ENCODE data around the gene VIPR2.

The VIPR2 gene

GRCh38 chr7:159062569-159062968 lies 82.1 kb downstream of the VIPR2 start:
- Histone ChIP-seq H3K9ac (ENCODE audit: low read depth, low read length) (no peak overlapping the region), H3K27ac (ENCODE audit: low read depth, low read length) (no peak overlapping the region), H3K27me3 (ENCODE audit: insufficient read depth, low read length) (no peaks in the 10 kb centered on the region), H3K4me3 (ENCODE audit: low read length) (no peak overlapping the region), H3K9me3 (ENCODE audit: insufficient read depth, low read depth, low read length) (peaks cover 46% of the 10 kb centered on the region), H3K4me1 (ENCODE audit: insufficient read depth, low read length) (no peaks in the 10 kb centered on the region), H3K36me3 (ENCODE audit: insufficient read depth, low read length) (no peaks in the 10 kb centered on the region)
- WGBS: 87% methylated on average over 8 of the region's 8 CpGs

GRCh38 chr7:159061674-159062212 lies 82.9 kb downstream of the VIPR2 start:
- H3K9ac ChIP-seq (ENCODE audit: low read depth, low read length): no peak overlapping the region
- 91% methylated on average over 44 of the region's 44 CpGs for WGBS
- no peaks in the 10 kb centered on the region for H3K27me3 ChIP-seq (ENCODE audit: insufficient read depth, low read length)
- H3K27ac ChIP-seq (ENCODE audit: low read depth, low read length): no peak overlapping the region
- H3K9me3 ChIP-seq (ENCODE audit: insufficient read depth, low read depth, low read length): peaks cover 42% of the 10 kb centered on the region
- H3K36me3 ChIP-seq (ENCODE audit: insufficient read depth, low read length): no peaks in the 10 kb centered on the region
- H3K4me1 ChIP-seq (ENCODE audit: insufficient read depth, low read length): no peaks in the 10 kb centered on the region
- H3K4me3 ChIP-seq (ENCODE audit: low read length): no peak overlapping the region

GRCh38 chr7:159061209-159061608 lies 83.5 kb downstream of the VIPR2 start:
- 96% methylated on average over 3 of the region's 4 CpGs for WGBS
- Histone ChIP-seq H3K27me3 (ENCODE audit: insufficient read depth, low read length) (no peaks in the 10 kb centered on the region), H3K9ac (ENCODE audit: low read depth, low read length) (no peak overlapping the region), H3K36me3 (ENCODE audit: insufficient read depth, low read length) (no peaks in the 10 kb centered on the region), H3K9me3 (ENCODE audit: insufficient read depth, low read depth, low read length) (peaks cover 40% of the 10 kb centered on the region), H3K4me1 (ENCODE audit: insufficient read depth, low read length) (no peaks in the 10 kb centered on the region), H3K4me3 (ENCODE audit: low read length) (no peak overlapping the region), H3K27ac (ENCODE audit: low read depth, low read length) (no peak overlapping the region)

DNA sequence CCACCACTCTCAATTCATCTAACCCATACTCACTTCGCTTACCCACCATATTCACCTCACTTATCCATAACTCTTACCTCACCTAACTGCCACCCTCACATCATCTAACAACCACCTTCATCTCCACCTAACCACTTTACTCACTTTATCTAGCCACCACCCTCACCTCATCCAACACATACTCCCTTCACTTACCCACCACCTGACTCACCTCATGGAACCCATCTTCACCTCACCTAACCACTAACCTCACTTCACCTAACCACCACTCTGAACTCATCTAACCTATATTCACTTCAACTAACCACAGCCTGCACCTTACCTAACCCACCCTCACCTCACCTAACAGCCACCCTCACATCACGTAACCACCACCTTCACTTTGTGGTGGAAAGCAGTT lies 84.2 kb downstream of the VIPR2 start:
- Histone ChIP-seq H3K9ac (ENCODE audit: low read depth, low read length) (no peak overlapping the region), H3K4me1 (ENCODE audit: insufficient read depth, low read length) (no peaks in the 10 kb centered on the region), H3K9me3 (ENCODE audit: insufficient read depth, low read depth, low read length) (peaks cover 42% of the 10 kb centered on the region), H3K27me3 (ENCODE audit: insufficient read depth, low read length) (no peaks in the 10 kb centered on the region), H3K27ac (ENCODE audit: low read depth, low read length) (no peak overlapping the region), H3K4me3 (ENCODE audit: low read length) (no peak overlapping the region), H3K36me3 (ENCODE audit: insufficient read depth, low read length) (no peaks in the 10 kb centered on the region)
- 92% methylated on average over 2 of the region's 2 CpGs for WGBS

DNA sequence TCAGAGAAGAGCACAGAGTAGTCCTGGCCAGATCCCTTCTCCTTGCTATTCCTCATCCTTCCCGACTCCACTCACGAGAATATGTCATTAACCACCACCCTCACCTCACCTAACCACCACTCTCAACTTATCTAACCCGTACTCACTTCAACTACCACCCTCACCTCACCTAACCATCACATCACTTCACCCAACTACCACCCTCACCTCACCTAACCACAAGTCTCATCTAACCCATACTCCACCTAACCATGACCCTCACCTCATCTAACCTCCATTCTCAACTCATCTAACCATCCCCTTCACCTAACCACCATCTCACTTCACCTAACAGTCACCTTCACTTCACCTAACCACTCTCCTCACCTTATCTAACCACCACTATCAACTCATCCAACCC lies 85.0 kb downstream of the VIPR2 start:
- H3K36me3 ChIP-seq (ENCODE audit: insufficient read depth, low read length): no peaks in the 10 kb centered on the region
- no peaks in the 10 kb centered on the region for H3K27me3 ChIP-seq (ENCODE audit: insufficient read depth, low read length)

DNA sequence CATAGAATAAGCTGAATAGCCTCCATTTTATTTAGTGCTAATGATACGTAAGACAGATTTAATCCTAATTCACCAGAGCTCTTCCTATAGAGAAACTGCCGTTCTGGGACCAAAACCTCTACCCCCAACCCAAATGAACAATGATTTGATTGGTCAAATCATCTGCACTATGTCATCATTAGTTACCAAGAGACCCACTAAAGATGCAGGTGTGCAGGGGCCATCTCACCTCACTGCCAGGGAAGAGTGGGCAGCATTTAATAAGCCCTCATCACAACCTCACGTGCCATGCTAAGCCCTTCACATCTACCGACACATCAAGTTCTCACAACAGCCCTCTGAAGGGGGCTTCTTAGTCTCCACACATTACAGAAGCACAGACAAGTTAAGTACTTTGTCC lies 87.0 kb downstream of the VIPR2 start:
- Histone ChIP-seq H3K4me1 (ENCODE audit: insufficient read depth, low read length) (no peaks in the 10 kb centered on the region), H3K9ac (ENCODE audit: low read depth, low read length) (no peak overlapping the region), H3K27me3 (ENCODE audit: insufficient read depth, low read length) (no peaks in the 10 kb centered on the region), H3K27ac (ENCODE audit: low read depth, low read length) (no peak overlapping the region), H3K9me3 (ENCODE audit: insufficient read depth, low read depth, low read length) (peaks cover 44% of the 10 kb centered on the region), H3K36me3 (ENCODE audit: insufficient read depth, low read length) (no peaks in the 10 kb centered on the region), H3K4me3 (ENCODE audit: low read length) (no peak overlapping the region)
- 87% methylated on average over 4 of the region's 4 CpGs for WGBS

More for the DNA sequence above, 85.0 kb downstream of the VIPR2 start:
- H3K27ac ChIP-seq (ENCODE audit: low read depth, low read length): no peak overlapping the region
- WGBS: 81% methylated on average over 2 of the region's 3 CpGs
- no peak overlapping the region for H3K4me3 ChIP-seq (ENCODE audit: low read length)
- no peak overlapping the region for H3K9ac ChIP-seq (ENCODE audit: low read depth, low read length)
- no peaks in the 10 kb centered on the region for H3K4me1 ChIP-seq (ENCODE audit: insufficient read depth, low read length)
- peaks cover 48% of the 10 kb centered on the region for H3K9me3 ChIP-seq (ENCODE audit: insufficient read depth, low read depth, low read length)

- no peaks in the 10 kb centered on the region for H3K4me1 ChIP-seq (ENCODE audit: insufficient read depth, low read length)
- H3K9ac ChIP-seq (ENCODE audit: low read depth, low read length): no peak overlapping the region
- peaks cover 46% of the 10 kb centered on the region for H3K9me3 ChIP-seq (ENCODE audit: insufficient read depth, low read depth, low read length)
- H3K36me3 ChIP-seq (ENCODE audit: insufficient read depth, low read length): no peaks in the 10 kb centered on the region
- H3K4me3 ChIP-seq (ENCODE audit: low read length): no peak overlapping the region
- H3K27me3 ChIP-seq (ENCODE audit: insufficient read depth, low read length): no peaks in the 10 kb centered on the region
- no peak overlapping the region for H3K27ac ChIP-seq (ENCODE audit: low read depth, low read length)
- 79% methylated on average over 5 of the region's 5 CpGs for WGBS
Measured at GRCh38 chr7:159056737-159057136, 87.9 kb downstream of the VIPR2 start.

DNA sequence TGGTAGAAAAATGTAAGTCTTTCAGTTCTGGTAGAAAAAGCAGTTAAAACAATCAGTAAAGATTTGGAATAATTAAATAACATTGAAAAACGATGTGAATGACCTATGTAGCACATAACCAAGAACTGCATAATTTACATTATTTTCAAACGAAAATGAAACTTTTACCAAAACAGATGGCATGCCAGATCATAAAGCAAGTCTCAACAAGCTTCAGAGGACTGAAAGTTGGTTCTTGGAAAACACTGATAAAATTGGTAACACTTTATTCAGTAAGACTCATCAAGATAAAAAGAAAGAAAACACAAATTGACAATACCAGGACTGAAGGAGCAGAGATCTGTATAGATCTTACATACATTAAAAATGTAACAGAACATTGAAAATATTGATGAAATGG lies 92.8 kb downstream of the VIPR2 start:
- H3K36me3 ChIP-seq (ENCODE audit: insufficient read depth, low read length): no peaks in the 10 kb centered on the region
- H3K9ac ChIP-seq (ENCODE audit: low read depth, low read length): no peak overlapping the region
- no peak overlapping the region for H3K27ac ChIP-seq (ENCODE audit: low read depth, low read length)
- WGBS: 55% methylated on average over 2 of the region's 2 CpGs
- H3K4me3 ChIP-seq (ENCODE audit: low read length): no peak overlapping the region
- peaks cover 51% of the 10 kb centered on the region for H3K9me3 ChIP-seq (ENCODE audit: insufficient read depth, low read depth, low read length)
- H3K4me1 ChIP-seq (ENCODE audit: insufficient read depth, low read length): no peaks in the 10 kb centered on the region
- H3K27me3 ChIP-seq (ENCODE audit: insufficient read depth, low read length): no peaks in the 10 kb centered on the region

- Histone ChIP-seq H3K4me1 (ENCODE audit: insufficient read depth, low read length) (no peaks in the 10 kb centered on the region), H3K27ac (ENCODE audit: low read depth, low read length) (no peak overlapping the region), H3K4me3 (ENCODE audit: low read length) (no peak overlapping the region), H3K9me3 (ENCODE audit: insufficient read depth, low read depth, low read length) (peaks cover 47% of the 10 kb centered on the region), H3K36me3 (ENCODE audit: insufficient read depth, low read length) (no peaks in the 10 kb centered on the region), H3K9ac (ENCODE audit: low read depth, low read length) (no peak overlapping the region), H3K27me3 (ENCODE audit: insufficient read depth, low read length) (no peaks in the 10 kb centered on the region)
- 81% methylated on average over 2 of the region's 2 CpGs for WGBS
Measured at GRCh38 chr7:159050704-159051103, 94.0 kb downstream of the VIPR2 start.

DNA sequence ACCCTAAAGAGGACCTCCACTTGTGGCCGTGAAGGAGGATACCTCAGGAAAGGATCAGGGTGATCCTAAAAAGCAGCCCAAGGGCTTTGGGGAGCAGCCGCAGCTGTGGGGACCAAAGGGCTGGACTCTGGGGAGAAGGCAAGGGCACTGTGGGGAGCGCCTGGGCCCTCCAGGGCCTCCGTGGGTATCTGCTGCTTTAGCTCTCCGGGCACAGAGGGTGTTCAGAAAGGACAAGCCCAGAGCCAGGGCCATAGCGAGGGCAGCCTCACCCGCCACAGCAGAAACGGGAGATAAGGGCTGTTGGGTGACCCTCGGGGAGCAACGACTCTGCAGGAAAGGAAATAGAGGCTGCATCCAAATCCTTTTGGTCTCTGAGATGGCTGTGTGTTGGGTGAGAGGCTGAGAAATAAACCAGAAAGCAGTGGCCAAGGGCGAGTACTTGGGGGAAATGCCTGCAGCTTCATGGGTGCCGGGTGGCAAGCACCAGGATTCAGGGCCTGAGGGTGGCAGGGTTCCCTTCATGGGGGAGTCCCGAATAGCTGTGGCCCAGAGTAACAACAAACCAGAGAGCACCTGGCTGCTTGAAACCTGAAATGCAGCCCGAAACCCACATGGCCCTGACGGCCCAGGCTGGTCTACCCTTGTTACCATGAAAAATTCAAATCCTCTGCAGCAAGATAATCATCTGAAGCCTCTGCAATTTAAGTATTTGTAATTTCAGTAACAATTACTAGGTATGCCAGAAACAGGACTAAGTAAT lies 95.2 kb downstream of the VIPR2 start:
- no peaks in the 10 kb centered on the region for H3K4me1 ChIP-seq (ENCODE audit: insufficient read depth, low read length)
- no peak overlapping the region for H3K27ac ChIP-seq (ENCODE audit: low read depth, low read length)
- peaks cover 46% of the 10 kb centered on the region for H3K9me3 ChIP-seq (ENCODE audit: insufficient read depth, low read depth, low read length)
- H3K4me3 ChIP-seq (ENCODE audit: low read length): no peak overlapping the region
- no peaks in the 10 kb centered on the region for H3K27me3 ChIP-seq (ENCODE audit: insufficient read depth, low read length)
- no peaks in the 10 kb centered on the region for H3K36me3 ChIP-seq (ENCODE audit: insufficient read depth, low read length)
- 88% methylated on average over 15 of the region's 15 CpGs for WGBS
- H3K9ac ChIP-seq (ENCODE audit: low read depth, low read length): no peak overlapping the region

DNA sequence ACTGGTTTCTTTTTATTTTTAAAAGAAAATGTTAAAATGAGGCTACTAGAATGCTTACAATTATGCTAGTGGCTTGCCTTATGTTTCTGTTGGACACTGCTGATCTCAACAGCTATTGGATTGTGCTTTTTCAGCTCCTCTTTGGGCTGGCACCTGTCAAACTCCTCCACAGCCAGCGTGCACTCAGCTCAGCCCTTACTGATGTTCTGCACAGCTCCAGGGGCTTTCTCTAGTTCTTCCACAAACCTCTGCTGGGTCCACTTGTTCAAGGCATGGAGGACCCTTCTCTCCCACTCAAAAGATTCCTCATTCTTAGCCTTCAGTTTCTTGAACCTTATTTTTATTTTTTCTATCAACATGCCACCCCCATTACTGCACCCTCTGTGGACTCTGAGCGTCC lies 96.0 kb downstream of the VIPR2 start:
- H3K4me1 ChIP-seq (ENCODE audit: insufficient read depth, low read length): no peaks in the 10 kb centered on the region
- H3K27ac ChIP-seq (ENCODE audit: low read depth, low read length): no peak overlapping the region
- H3K9ac ChIP-seq (ENCODE audit: low read depth, low read length): no peak overlapping the region
- H3K27me3 ChIP-seq (ENCODE audit: insufficient read depth, low read length): no peaks in the 10 kb centered on the region
- H3K9me3 ChIP-seq (ENCODE audit: insufficient read depth, low read depth, low read length): peaks cover 54% of the 10 kb centered on the region
- H3K4me3 ChIP-seq (ENCODE audit: low read length): no peak overlapping the region
- 72% methylated on average over 2 of the region's 2 CpGs for WGBS
- no peaks in the 10 kb centered on the region for H3K36me3 ChIP-seq (ENCODE audit: insufficient read depth, low read length)
